ENCODE data around the gene ELMO1. TPM values are rescaled to one million over a fixed set of nuclear protein-coding genes. Genes with fewer than 3 reads are reported as not detected.

The ELMO1 gene, protein sequence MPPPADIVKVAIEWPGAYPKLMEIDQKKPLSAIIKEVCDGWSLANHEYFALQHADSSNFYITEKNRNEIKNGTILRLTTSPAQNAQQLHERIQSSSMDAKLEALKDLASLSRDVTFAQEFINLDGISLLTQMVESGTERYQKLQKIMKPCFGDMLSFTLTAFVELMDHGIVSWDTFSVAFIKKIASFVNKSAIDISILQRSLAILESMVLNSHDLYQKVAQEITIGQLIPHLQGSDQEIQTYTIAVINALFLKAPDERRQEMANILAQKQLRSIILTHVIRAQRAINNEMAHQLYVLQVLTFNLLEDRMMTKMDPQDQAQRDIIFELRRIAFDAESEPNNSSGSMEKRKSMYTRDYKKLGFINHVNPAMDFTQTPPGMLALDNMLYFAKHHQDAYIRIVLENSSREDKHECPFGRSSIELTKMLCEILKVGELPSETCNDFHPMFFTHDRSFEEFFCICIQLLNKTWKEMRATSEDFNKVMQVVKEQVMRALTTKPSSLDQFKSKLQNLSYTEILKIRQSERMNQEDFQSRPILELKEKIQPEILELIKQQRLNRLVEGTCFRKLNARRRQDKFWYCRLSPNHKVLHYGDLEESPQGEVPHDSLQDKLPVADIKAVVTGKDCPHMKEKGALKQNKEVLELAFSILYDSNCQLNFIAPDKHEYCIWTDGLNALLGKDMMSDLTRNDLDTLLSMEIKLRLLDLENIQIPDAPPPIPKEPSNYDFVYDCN
- polyA plus RNA-seq (2012; ENCODE audit: missing spikeins), result 64.2 TPM

DNA sequence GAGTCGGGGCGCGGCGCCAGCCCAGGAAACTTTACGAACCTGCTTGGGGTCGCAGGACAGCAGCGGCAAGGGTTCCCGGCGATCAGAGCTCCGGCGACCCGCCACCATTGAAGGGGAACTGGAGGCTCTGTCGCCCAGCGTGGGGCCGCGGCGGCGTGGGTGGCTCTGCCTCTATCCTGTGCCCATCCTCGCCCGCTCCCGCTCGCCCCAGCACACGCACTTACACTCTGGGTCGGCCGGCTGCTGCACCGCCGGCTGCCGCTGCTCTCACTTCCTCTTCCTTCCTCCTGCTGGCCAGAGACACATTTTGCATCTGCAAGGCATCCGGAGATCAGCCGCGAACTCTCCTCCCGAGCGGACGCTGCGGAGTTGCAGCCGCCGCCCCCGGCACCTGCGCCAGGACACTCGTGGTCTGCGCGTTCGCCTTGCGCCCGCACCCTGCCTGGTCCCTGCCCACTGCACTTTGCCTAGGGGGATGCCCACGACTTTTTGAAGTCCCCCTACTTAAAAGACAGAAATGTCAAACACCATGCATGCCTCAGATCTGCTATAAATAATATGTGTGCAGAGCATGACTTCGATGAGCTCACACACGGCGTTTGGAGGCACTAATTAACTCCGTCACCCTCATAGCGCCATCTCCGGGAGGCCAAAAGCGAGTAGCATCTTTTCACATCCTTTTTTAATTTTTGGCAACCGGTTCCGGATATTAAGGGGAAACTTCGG, at the start of gene ELMO1:
TSS of gene ELMO1 (minus strand) at position 229 of the 726 bp plus-strand sequence. CDS start 106,174 bp downstream, outside the sequence.
- DNase-seq (ENCODE audit: insufficient read length) (peak; percentile 73), FAIRE-seq (peak; percentile 97)
- no peak for TF ChIP-seq POLR2AphosphoS5 (IDR thresholded peaks at IDR 0.05; ENCODE audit: low read depth, low read length)
- TF ChIP-seq POLR2A (IDR thresholded peaks at IDR 0.05; ENCODE audit: low read depth, low read length), result peak; percentile 52; the same call in 1 of the 2 replicates

DNA sequence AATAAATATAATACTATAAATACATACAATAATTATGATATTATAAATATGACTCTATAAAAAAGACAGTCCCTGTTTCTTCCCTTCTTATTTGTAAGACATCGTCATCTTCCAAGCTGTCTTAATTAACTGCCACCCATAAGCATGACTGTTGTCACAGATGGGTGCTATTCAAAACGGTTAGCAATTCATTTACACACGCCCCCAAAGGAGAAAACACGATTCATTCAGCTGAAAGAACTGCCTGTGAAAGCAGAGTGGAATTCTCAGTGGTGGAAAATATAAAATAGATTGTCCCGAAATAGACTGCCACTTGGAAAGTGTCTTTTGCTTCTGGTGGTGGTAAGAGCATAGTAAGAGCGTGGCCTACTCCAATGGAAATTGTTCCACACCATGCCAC, 48.9 kb upstream of the ELMO1 start:
- FAIRE-seq (no peak), DNase-seq (ENCODE audit: insufficient read length) (no peak)
- no peak for TF ChIP-seq POLR2A (IDR thresholded peaks at IDR 0.05; ENCODE audit: low read depth, low read length)
- no peak for TF ChIP-seq TAF1 (IDR thresholded peaks at IDR 0.05; ENCODE audit: borderline replicate concordance, low read depth, low read length)
- no peak for TF ChIP-seq POLR2AphosphoS5 (IDR thresholded peaks at IDR 0.05; ENCODE audit: low read depth, low read length)

DNA sequence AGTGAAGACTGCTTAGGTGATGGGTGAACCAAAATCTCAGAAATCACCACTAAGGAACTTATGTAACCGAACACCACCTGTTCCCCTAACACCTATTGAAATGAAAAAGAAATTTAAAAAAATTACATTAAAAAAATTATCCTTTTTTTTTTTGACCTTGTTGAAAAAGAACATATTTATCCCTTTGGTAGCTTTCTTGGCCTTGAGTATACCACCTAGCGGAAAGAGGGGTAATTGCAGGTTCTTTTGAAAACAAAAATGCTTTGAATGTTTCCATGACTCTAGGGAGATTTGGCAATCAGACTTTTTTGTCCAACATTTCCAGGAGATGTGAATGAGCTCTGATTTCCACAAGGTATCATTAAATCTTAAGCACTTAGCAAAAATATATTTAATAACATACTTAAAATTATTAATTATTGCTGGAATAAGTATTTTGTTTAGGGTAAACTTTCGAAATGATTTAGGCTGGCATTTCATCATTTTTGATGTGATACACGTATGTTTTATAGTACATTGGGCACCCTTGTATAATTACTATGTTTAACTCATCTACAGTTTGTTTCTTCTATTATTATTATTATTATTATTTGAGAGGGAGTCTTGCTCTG, 47.0 kb upstream of the ELMO1 start:
- FAIRE-seq (no peak), DNase-seq (ENCODE audit: insufficient read length) (no peak)
- TF ChIP-seq POLR2A (IDR thresholded peaks at IDR 0.05; ENCODE audit: low read depth, low read length) (no peak), POLR2AphosphoS5 (IDR thresholded peaks at IDR 0.05; ENCODE audit: low read depth, low read length) (no peak)

DNA sequence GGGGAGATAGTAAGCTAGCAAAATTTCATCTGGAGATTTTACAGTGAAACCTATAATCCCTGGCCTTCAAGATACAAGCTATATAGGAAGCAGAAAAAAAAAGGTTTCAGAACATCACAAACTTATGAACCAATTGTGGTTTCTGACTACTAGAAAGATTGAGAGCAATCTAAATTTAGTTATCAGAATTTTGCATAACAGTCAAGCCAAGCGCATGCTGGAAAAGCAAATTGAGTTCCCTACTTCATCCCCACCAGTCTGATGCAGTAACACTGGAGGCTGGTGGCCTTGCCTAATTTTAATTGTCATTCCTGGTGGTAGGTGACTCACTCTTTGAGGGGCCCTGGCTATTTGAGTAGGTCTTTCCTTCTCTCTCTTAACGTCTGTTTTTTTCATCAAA, 46.3 kb upstream of the ELMO1 start:
- DNase-seq (ENCODE audit: insufficient read length) (peak; percentile 9), FAIRE-seq (peak; percentile 67)
- TF ChIP-seq POLR2AphosphoS5 (IDR thresholded peaks at IDR 0.05; ENCODE audit: low read depth, low read length) (no peak), POLR2A (IDR thresholded peaks at IDR 0.05; ENCODE audit: low read depth, low read length) (no peak), TAF1 (IDR thresholded peaks at IDR 0.05; ENCODE audit: borderline replicate concordance, low read depth, low read length) (no peak)

DNA sequence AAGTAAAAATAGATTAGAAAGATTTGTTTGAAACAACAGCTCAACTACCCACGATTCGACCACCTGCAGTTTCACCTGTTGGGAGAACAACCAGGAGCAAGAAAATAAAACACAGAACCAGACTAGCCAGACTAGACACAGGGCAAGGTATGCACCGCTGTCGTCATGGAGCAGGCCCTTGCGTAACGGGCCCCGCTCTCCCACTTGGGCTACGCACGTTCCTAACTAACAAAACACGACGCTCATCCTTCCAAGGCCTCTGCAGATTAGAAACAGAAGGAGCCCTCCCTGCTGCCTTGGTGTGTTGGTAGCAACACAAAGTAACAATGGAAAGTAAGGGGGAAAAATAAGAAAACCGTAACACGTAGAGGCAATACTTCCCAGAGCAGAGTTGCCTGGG, 45.1 kb upstream of the ELMO1 start:
- DNase-seq (ENCODE audit: insufficient read length) (no peak), FAIRE-seq (no peak)
- TF ChIP-seq POLR2AphosphoS5 (IDR thresholded peaks at IDR 0.05; ENCODE audit: low read depth, low read length), result no peak

DNA sequence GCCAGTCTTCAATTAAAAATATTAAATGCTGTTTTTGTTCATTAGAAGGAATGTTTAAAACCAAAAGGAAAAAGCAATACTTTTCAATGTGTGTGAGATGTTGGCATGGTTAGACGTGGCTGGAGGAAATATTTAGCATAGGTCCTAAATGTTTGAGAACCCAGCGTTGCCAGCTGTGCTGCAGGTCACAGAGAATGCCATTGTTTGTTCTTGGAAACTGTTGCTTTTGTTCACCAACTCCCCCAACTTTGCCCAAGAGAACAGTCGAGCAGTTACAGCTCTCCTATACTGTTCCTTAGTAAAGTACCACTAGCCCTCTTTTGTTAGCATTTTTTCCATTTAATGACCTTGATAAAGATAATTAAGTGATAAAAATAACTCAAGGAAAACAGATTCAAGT, 44.5 kb upstream of the ELMO1 start:
- DNase-seq (ENCODE audit: insufficient read length), result no peak
- FAIRE-seq, result no peak

DNA sequence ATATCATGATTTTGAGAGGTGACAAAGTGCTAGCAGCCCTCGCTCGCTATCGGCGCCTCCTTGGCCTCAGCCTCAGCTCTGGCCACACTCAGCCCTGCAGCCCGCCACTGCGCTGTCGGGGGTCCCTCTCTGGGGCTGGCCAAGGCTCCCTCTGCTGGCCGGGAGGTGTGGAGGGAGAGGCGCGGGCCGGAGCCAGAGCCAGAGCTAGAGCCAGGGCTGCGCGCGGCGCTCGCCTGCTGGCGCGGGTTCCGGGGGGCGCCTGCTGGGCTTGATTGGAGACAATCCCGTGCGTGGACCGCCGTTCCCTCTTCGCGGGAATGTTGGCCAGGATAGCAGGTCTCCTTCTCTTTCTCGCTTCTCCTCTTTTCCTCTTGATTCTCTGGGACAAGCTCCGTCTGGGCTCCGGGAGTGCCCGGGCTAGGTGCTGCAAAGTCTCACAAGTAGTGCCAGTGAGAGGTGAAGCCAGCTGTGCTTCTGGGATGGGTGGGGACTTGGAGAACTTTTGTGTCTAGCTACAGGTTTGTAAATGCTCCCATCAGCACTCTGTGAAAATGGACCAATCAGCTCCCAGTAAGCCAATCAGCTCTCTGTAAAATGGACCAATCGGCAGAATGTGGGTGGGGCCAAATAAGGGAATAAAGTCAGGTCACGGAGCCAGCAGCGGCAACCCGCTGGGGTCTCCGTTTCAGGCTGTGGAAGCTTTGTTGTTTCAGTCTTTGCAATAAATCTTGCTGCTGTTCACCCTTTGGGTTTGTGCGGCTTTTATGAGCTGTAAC, 43.4 kb upstream of the ELMO1 start:
- FAIRE-seq (no peak), DNase-seq (ENCODE audit: insufficient read length) (no peak)
- TF ChIP-seq POLR2A (IDR thresholded peaks at IDR 0.05; ENCODE audit: low read depth, low read length) (no peak), POLR2AphosphoS5 (IDR thresholded peaks at IDR 0.05; ENCODE audit: low read depth, low read length) (no peak), TAF1 (IDR thresholded peaks at IDR 0.05; ENCODE audit: borderline replicate concordance, low read depth, low read length) (no peak)

More for the DNA sequence above, 44.5 kb upstream of the ELMO1 start:
- TF ChIP-seq POLR2AphosphoS5 (IDR thresholded peaks at IDR 0.05; ENCODE audit: low read depth, low read length), result no peak
- no peak for TF ChIP-seq POLR2A (IDR thresholded peaks at IDR 0.05; ENCODE audit: low read depth, low read length)
- no peak for TF ChIP-seq TAF1 (IDR thresholded peaks at IDR 0.05; ENCODE audit: borderline replicate concordance, low read depth, low read length)

DNA sequence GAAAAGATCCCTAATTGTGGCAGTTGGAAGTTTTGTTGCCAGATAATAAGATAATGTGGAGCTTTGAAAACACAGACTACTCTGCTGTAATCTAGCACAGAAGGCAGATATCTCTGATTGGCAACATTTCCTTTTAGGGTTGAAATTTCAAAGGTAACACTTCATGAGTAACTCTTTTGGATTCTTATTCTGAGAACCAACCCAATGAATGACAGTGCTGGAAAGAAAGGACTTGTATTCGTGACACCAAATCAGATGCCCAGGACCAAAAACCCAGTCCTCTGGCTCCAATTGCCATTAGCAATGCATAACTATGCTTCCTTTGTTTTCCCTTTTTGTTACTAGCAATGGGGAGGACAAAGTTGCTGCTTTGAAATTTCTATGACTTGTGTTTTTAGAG, 41.0 kb upstream of the ELMO1 start:
- no peak for TF ChIP-seq POLR2A (IDR thresholded peaks at IDR 0.05; ENCODE audit: low read depth, low read length)
- TF ChIP-seq POLR2AphosphoS5 (IDR thresholded peaks at IDR 0.05; ENCODE audit: low read depth, low read length), result no peak
- TF ChIP-seq TAF1 (IDR thresholded peaks at IDR 0.05; ENCODE audit: borderline replicate concordance, low read depth, low read length), result no peak
- no peak for DNase-seq (ENCODE audit: insufficient read length)
- no peak for FAIRE-seq

DNA sequence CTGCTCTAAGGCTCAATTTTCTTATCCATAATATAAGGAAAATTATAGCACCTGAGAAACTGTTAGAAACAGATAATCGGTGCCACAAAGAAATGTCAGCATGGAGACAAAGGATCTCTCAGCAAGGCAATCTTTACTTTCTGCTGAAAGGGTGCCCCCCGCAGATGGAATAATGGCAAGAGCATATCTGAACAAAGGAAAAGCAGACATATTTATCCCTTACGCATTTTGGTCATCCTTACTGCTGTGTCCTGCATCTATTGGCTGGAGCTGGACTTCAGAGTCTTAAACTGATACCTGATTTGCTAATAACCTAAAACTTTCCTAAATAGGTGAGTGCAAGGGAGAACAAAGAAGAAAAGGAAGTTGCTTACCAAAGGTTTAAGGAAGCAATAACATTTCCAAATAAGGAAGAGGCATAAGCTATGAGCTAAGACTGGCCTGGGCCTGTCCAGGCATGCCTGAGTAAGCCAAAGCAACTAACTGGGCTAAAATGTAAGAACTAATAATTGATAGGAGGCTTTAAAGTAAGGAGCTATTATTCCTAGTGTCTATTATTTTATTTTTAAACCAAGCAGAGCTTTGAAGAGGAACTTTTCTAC, 39.6 kb upstream of the ELMO1 start:
- no peak for FAIRE-seq
- no peak for DNase-seq (ENCODE audit: insufficient read length)
- TF ChIP-seq TAF1 (IDR thresholded peaks at IDR 0.05; ENCODE audit: borderline replicate concordance, low read depth, low read length) (no peak), POLR2A (IDR thresholded peaks at IDR 0.05; ENCODE audit: low read depth, low read length) (no peak), POLR2AphosphoS5 (IDR thresholded peaks at IDR 0.05; ENCODE audit: low read depth, low read length) (no peak)

DNA sequence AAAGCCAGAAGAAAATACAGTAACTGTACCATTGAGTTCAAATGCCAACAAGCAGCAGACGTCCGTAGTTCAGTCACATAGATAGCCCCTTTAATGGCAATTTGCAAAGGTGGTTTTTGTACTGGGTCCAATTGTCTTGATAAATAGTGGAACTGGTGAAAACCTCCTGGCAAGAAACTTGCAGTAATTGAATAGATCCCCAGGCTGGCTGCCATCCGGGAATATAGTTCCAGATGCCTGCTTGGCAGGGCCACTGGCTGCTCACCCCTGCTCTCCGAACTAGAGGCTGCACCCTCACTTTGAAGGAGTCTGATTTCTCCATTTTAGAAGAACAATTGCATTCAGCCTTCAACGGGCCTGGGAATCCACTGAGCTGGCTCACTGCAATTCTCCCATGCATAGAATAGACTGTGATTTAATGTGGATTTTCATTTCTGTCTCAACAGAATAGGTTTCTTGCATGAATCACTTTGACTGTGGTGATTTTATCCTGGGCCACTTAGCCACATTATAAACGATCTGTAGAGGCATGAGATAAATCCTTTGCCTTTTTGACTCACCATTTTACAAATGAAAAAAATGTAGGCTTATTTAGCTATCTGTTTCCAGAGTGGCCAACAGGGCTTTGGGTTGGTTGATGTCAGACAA, 35.9 kb upstream of the ELMO1 start:
- TF ChIP-seq POLR2A (IDR thresholded peaks at IDR 0.05; ENCODE audit: low read depth, low read length) (no peak), TAF1 (IDR thresholded peaks at IDR 0.05; ENCODE audit: borderline replicate concordance, low read depth, low read length) (no peak), POLR2AphosphoS5 (IDR thresholded peaks at IDR 0.05; ENCODE audit: low read depth, low read length) (no peak)
- no peak for DNase-seq (ENCODE audit: insufficient read length)
- no peak for FAIRE-seq

Data from GM12892 (cell line).